Measurements from ENCODE around the gene INTS1. TPM values are rescaled to one million over a fixed set of nuclear protein-coding genes. Genes with fewer than 3 reads are reported as not detected.

The INTS1 gene
- total RNA-seq, 2 experiments from 2014 or later: 91.0 to 91.5 TPM

GRCh38 chr7:1438821-1439220 lies 65.4 kb downstream of the INTS1 start:
- Histone ChIP-seq H3K36me3 (ENCODE audit: insufficient read depth, low read length) (no peaks in the 10 kb centered on the region), H3K9me3 (ENCODE audit: control insufficient read depth in 1 of 2, insufficient read depth in 1 of 2, low read length in 2 of 2) (no peaks in the 10 kb centered on the region), H3K4me3 (ENCODE audit: low read length) (no peak overlapping the region), H3K4me1 (ENCODE audit: insufficient read depth, low read length) (no peaks in the 10 kb centered on the region), H3K27ac (ENCODE audit: low read depth in 1 of 2, low read length in 2 of 2) (no peak overlapping the region), H3K27me3 (ENCODE audit: control insufficient read depth in 1 of 2, insufficient read depth in 2 of 2, low read length in 2 of 2) (no peaks in the 10 kb centered on the region)
- Mint-ChIP-seq H3K4me1 (ENCODE audit: low read depth) (no peaks in the 10 kb centered on the region), H3K4me3 (no peak overlapping the region), H3K36me3 (ENCODE audit: low read depth) (no peaks in the 10 kb centered on the region), H3K27ac (no peak overlapping the region), H3K9me3 (no peaks in the 10 kb centered on the region), H3K27me3 (no peaks in the 10 kb centered on the region)
- ChIA-PET POLR2A (no interaction called here), CTCF (no interaction called here)
- intact Hi-C loops (cut with DNase I, micrococcal nuclease): no loop called here
- no peak for DNase-seq
- ATAC-seq (ENCODE audit: poor library complexity): no peak
- TF ChIP-seq CTCF (IDR thresholded peaks at IDR 0.05): no peak

GRCh38 chr7:1438208-1438607 lies 66.0 kb downstream of the INTS1 start:
- intact Hi-C loops (cut with DNase I, micrococcal nuclease): no loop called here
- Histone ChIP-seq H3K9me3 (ENCODE audit: control insufficient read depth in 1 of 2, insufficient read depth in 1 of 2, low read length in 2 of 2) (no peaks in the 10 kb centered on the region), H3K27me3 (ENCODE audit: control insufficient read depth in 1 of 2, insufficient read depth in 2 of 2, low read length in 2 of 2) (no peaks in the 10 kb centered on the region), H3K4me1 (ENCODE audit: insufficient read depth, low read length) (no peaks in the 10 kb centered on the region), H3K27ac (ENCODE audit: low read depth in 1 of 2, low read length in 2 of 2) (no peak overlapping the region), H3K36me3 (ENCODE audit: insufficient read depth, low read length) (no peaks in the 10 kb centered on the region), H3K4me3 (ENCODE audit: low read length) (no peak overlapping the region)
- Mint-ChIP-seq H3K27me3 (no peaks in the 10 kb centered on the region), H3K36me3 (ENCODE audit: low read depth) (no peaks in the 10 kb centered on the region), H3K4me1 (ENCODE audit: low read depth) (no peaks in the 10 kb centered on the region), H3K9me3 (no peaks in the 10 kb centered on the region), H3K27ac (no peak overlapping the region), H3K4me3 (no peak overlapping the region)
- TF ChIP-seq CTCF (IDR thresholded peaks at IDR 0.05): no peak
- DNase-seq (no peak), ATAC-seq (ENCODE audit: poor library complexity) (no peak)
- CTCF ChIA-PET: no interaction called here
- POLR2A ChIA-PET: no interaction called here

- no peaks in the 10 kb centered on the region for H3K36me3 ChIP-seq (ENCODE audit: insufficient read depth, low read length)
- TF ChIP-seq CTCF (IDR thresholded peaks at IDR 0.05): no peak
- H3K4me1 ChIP-seq (ENCODE audit: insufficient read depth, low read length): peaks cover 5% of the 10 kb centered on the region
- ChIA-PET CTCF (no interaction called here), POLR2A (no interaction called here)
- intact Hi-C loops (cut with DNase I, micrococcal nuclease): no loop called here
- no peak overlapping the region for H3K27ac ChIP-seq (ENCODE audit: low read depth in 1 of 2, low read length in 2 of 2)
- H3K27ac Mint-ChIP-seq: no peak overlapping the region
- no peak for DNase-seq
- peaks cover 0 to 7% of the 10 kb centered on the region in 2 experiments for H3K27me3 ChIP-seq (ENCODE audit: control insufficient read depth in 1 of 2, insufficient read depth in 2 of 2, low read length in 2 of 2)
- ATAC-seq (ENCODE audit: poor library complexity): no peak
- H3K4me3 Mint-ChIP-seq: no peak overlapping the region
- no peaks in the 10 kb centered on the region for H3K36me3 Mint-ChIP-seq (ENCODE audit: low read depth)
- peaks cover 3% of the 10 kb centered on the region for H3K27me3 Mint-ChIP-seq
- peaks cover 3% of the 10 kb centered on the region for H3K4me1 Mint-ChIP-seq (ENCODE audit: low read depth)
- no peaks in the 10 kb centered on the region for H3K9me3 ChIP-seq (ENCODE audit: control insufficient read depth in 1 of 2, insufficient read depth in 1 of 2, low read length in 2 of 2)
- no peaks in the 10 kb centered on the region for H3K9me3 Mint-ChIP-seq
- no peak overlapping the region for H3K4me3 ChIP-seq (ENCODE audit: low read length)
Observed at GRCh38 chr7:1437155-1437880, 66.9 kb downstream of the INTS1 start.
